Sigmoid colon (tissue), 7 donors: ENCODE measurements around the gene IL17C. TPM values are rescaled to one million over a fixed set of nuclear protein-coding genes. Genes with fewer than 3 reads are reported as not detected.

Experiments used
- DNase-seq: peaks from one replicate; pipeline ENCODE4 v3.0.0-alpha.2; 2019
- H3K27ac ChIP-seq, 4 donors: fragments of 200-600 bp; sonication (generic); one replicate each; pipeline ENCODE4 v1.5.1; 2016 to 2019; ENCODE audit warnings: mild to moderate bottlenecking in 1 of 4
- H3K27me3 ChIP-seq, 3 donors: fragments of 200-600 bp; sonication (generic); one replicate each; pipeline ENCODE4 v1.5.1; 2019; ENCODE audit warnings: mild to moderate bottlenecking in 1 of 3
- H3K36me3 ChIP-seq, 4 donors: fragments of 200-600 bp; sonication (generic); one replicate each; pipeline ENCODE4 v1.5.1; 2016 to 2019
- H3K4me1 ChIP-seq, 4 donors: fragments of 200-600 bp; sonication (generic); one replicate each; pipeline ENCODE4 v1.5.1; 2017 to 2019
- H3K4me3 ChIP-seq, 4 donors: fragments of 200-600 bp; sonication (generic); one replicate each; pipeline ENCODE4 v1.5.1; 2017 to 2019; ENCODE audit warnings: mild to moderate bottlenecking in 2 of 4, moderate library complexity in 1 of 4
- H3K9me3 ChIP-seq, 4 donors: fragments of 200-600 bp in 3 of 4; sonication (generic) in 3 of 4; one replicate each; pipeline versions ENCODE4 v1.5.1 to v1.6.1; 2013 to 2019
- EP300 ChIP-seq, 4 donors: sonication (generic); formaldehyde crosslinking; IDR thresholded peaks; one replicate each; pipeline ENCODE4 v1.6.1; 2017; ENCODE audit warnings: antibody characterized with exemption in 4 of 4
- POLR2A ChIP-seq, 2 donors: fragments of 450-650 bp; IDR thresholded peaks; one replicate each; pipeline ENCODE4 v1.6.1; 2016; ENCODE audit warnings: antibody characterized with exemption in 2 of 2, mild to moderate bottlenecking in 2 of 2, moderate library complexity in 2 of 2
- POLR2AphosphoS5 ChIP-seq, 4 donors: sonication (generic); formaldehyde crosslinking; IDR thresholded peaks; one replicate each; pipeline ENCODE4 v1.6.1; 2017; ENCODE audit warnings: antibody characterized with exemption in 4 of 4
- WGBS, 2 donors: extraction: QIAGEN DNeasy Blood & Tissue Kit; methylation state at CpG; one replicate each; pipeline ENCODE4 v1.1.7; 2013; 5-methylcytosine and 5-hydroxymethylcytosine counted together
- intact Hi-C: fragments of 100-400 bp; cut with DNase I; formaldehyde crosslinking; loops from one replicate; pipeline ENCODE4 v1.15.1; 2023
- polyA plus RNA-seq, 3 donors: library from polyadenylated mRNA; stranded (reverse); fragments of 200-250 nt; gene quantifications; one replicate each; pipeline ENCODE4 v1.2.3, GENCODE V29; 2013
- total RNA-seq, 4 donors: library from RNA; depleted of rRNA; stranded (reverse); fragments of >200 nt; gene quantifications; one replicate each; pipeline ENCODE4 v1.1.0, GENCODE V29; 2016
- TF ChIP-seq, protein P1 (sequence below), 4 experiments: fragments of 450-650 bp in 3 of 4; fragments of 200-600 bp in 1 of 4; IDR thresholded peaks; one replicate each; pipeline ENCODE4 v1.5.1; 2016 to 2019; ENCODE audit warnings: antibody characterized with exemption in 4 of 4, mild to moderate bottlenecking in 3 of 4, moderate library complexity in 2 of 4
- donor health status: healthy with polysubstance abuse.
- donor health status: Bipolar disorder and iron deficiency.
- donor health status: healthy.

The IL17C gene
- total and polyA plus RNA-seq, 7 donors = 0.96 TPM; not detected in 6

GRCh38 chr16:88686062-88686438 lies 47.7 kb downstream of the IL17C start:
- intact Hi-C loops = no loop called here
- peaks cover 36 to 97% (median 85%) of the 10 kb centered on the region in 3 donors for H3K27me3 ChIP-seq
- peak overlapping the region; percentile 3 to 51 (median 34) for H3K4me3 ChIP-seq
- H3K4me1 ChIP-seq = peaks cover 0 to 21% (median 17%) of the 10 kb centered on the region in 4 donors
- 1% methylated on average over 25 of the region's 25 CpGs for WGBS, 2 donors
- TF ChIP-seq EP300 (IDR thresholded peaks at IDR 0.05) (no peak), POLR2AphosphoS5 (IDR thresholded peaks at IDR 0.05) (no peak)
- TF ChIP-seq, protein P1, sequence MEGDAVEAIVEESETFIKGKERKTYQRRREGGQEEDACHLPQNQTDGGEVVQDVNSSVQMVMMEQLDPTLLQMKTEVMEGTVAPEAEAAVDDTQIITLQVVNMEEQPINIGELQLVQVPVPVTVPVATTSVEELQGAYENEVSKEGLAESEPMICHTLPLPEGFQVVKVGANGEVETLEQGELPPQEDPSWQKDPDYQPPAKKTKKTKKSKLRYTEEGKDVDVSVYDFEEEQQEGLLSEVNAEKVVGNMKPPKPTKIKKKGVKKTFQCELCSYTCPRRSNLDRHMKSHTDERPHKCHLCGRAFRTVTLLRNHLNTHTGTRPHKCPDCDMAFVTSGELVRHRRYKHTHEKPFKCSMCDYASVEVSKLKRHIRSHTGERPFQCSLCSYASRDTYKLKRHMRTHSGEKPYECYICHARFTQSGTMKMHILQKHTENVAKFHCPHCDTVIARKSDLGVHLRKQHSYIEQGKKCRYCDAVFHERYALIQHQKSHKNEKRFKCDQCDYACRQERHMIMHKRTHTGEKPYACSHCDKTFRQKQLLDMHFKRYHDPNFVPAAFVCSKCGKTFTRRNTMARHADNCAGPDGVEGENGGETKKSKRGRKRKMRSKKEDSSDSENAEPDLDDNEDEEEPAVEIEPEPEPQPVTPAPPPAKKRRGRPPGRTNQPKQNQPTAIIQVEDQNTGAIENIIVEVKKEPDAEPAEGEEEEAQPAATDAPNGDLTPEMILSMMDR (IDR thresholded peaks at IDR 0.05) = no peak
- H3K9me3 ChIP-seq = no peaks in the 10 kb centered on the region
- DNase-seq = no peak
- no peaks in the 10 kb centered on the region for H3K36me3 ChIP-seq
- no peak overlapping the region for H3K27ac ChIP-seq

GRCh38 chr16:88686439-88687253 lies 48.3 kb downstream of the IL17C start, which contains the start of gene SNAI3:
SNAI3 (minus strand) TSS chr16:88686507; CDS start chr16:88686406, 101 bp downstream.
- Histone ChIP-seq H3K4me3 (peak within 1 kb of the TSS; percentile 3 to 51 (median 34)), H3K4me1 (peaks cover 0 to 21% (median 17%) of the 10 kb centered on the region in 4 donors), H3K36me3 (no peaks in the 10 kb centered on the region), H3K27me3 (peaks cover 34 to 97% (median 85%) of the 10 kb centered on the region in 3 donors), H3K27ac (no peak within 1 kb of the TSS), H3K9me3 (no peaks in the 10 kb centered on the region)
- intact Hi-C loops = no loop called here
- TF ChIP-seq POLR2A (IDR thresholded peaks at IDR 0.05) (no peak), POLR2AphosphoS5 (IDR thresholded peaks at IDR 0.05) (no peak), EP300 (IDR thresholded peaks at IDR 0.05) (no peak)
- TF ChIP-seq, protein P1 (IDR thresholded peaks at IDR 0.05) = no peak
- no peak for DNase-seq
- 5 to 8% methylated on average over 65 of the region's 65 CpGs for WGBS, 2 donors

DNA sequence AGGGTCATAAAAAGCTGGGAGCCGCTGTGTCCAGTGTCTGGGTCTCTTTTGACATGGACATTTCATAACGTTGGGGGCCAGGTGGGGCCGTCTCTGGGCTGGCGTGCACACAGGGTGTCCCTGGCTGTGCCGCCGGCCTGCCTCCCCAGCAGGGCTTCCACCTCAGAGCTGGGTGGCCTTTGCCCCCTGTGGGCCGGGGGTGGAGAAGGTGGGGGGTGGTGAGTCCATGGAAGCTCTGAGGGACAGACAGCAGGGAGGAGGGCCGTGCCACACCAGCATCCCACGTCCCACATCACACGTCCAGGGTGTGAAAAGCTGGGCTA lies 48.8 kb downstream of the IL17C start:
- intact Hi-C loops = no loop called here
- no peaks in the 10 kb centered on the region for H3K36me3 ChIP-seq
- no peak for DNase-seq
- H3K4me1 ChIP-seq = peaks cover 0 to 21% (median 17%) of the 10 kb centered on the region in 4 donors
- H3K27me3 ChIP-seq = peaks cover 34 to 95% (median 79%) of the 10 kb centered on the region in 3 donors
- WGBS, 2 donors = 34 to 67% methylated on average over 10 of the region's 10 CpGs
- TF ChIP-seq POLR2AphosphoS5 (IDR thresholded peaks at IDR 0.05) = no peak
- TF ChIP-seq, protein P1 (IDR thresholded peaks at IDR 0.05) = no peak
- TF ChIP-seq EP300 (IDR thresholded peaks at IDR 0.05) = no peak
- no peak for TF ChIP-seq POLR2A (IDR thresholded peaks at IDR 0.05)
- H3K4me3 ChIP-seq = no peak overlapping the region
- H3K9me3 ChIP-seq = no peaks in the 10 kb centered on the region
- H3K27ac ChIP-seq = no peak overlapping the region

DNA sequence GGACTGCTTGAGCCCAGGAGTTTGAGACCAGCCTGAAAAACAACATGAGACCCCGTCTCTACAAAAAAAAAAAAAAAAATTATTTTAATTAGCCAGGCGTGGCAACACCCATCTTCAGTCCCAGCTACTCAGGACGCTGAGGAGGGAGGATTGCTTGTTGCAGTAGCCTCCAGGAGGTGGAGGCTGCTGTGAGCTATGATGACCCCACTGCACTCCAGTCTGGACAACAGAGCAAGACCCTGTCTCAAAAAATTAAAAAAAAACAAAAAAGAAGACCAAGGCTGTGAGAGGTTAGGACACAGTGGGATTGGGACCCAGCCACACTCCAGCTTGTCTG lies 49.3 kb downstream of the IL17C start:
- Histone ChIP-seq H3K4me1 (peaks cover 0 to 21% (median 17%) of the 10 kb centered on the region in 4 donors), H3K9me3 (no peaks in the 10 kb centered on the region), H3K36me3 (no peaks in the 10 kb centered on the region), H3K4me3 (no peak overlapping the region), H3K27ac (no peak overlapping the region), H3K27me3 (peaks cover 34 to 93% (median 78%) of the 10 kb centered on the region in 3 donors)
- 21 to 64% methylated on average over 3 of the region's 3 CpGs for WGBS, 2 donors
- no peak for TF ChIP-seq POLR2A (IDR thresholded peaks at IDR 0.05)
- TF ChIP-seq, protein P1 (IDR thresholded peaks at IDR 0.05) = no peak
- TF ChIP-seq EP300 (IDR thresholded peaks at IDR 0.05) = no peak
- no peak for TF ChIP-seq POLR2AphosphoS5 (IDR thresholded peaks at IDR 0.05)
- intact Hi-C loops = no loop called here
- DNase-seq = no peak
